ENCODE results near the gene TET2. TPM values are rescaled to one million over a fixed set of nuclear protein-coding genes. Genes with fewer than 3 reads are reported as not detected.

Gene TET2
- total RNA-seq, 1 donor from 2014 or later = 23.3 TPM

DNA sequence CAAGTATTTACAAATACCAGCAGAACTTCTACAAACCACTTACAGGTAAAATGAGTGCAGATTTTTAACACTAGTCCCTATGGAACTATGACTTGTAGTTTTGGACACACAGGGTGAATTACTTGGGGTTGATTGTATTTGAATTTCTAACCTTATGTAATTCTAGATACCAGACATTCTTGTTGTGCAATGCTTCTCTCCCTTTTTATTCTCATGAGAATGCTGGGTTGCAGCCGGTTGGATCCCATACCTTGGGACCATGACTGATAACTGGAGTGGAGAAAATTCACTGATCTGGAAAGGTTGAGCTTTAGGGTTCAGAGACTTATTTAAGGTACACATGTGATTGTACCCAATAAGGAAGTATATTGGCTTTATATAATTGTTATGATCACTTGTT lies 8.8 kb downstream of the TET2 start:
- no peak overlapping the region for H3K4me3 Mint-ChIP-seq
- DNase-seq (ENCODE audit: low read depth, low spot score) = no peak
- peaks cover 3% of the 10 kb centered on the region for H3K36me3 Mint-ChIP-seq (ENCODE audit: low read depth)
- peaks cover 7% of the 10 kb centered on the region for H3K27me3 Mint-ChIP-seq (ENCODE audit: low read depth)
- no peak overlapping the region for H3K27ac Mint-ChIP-seq (ENCODE audit: unreplicated experiment)
- no peaks in the 10 kb centered on the region for H3K9me3 Mint-ChIP-seq
- no peak for TF ChIP-seq CTCF (conservative IDR thresholded peaks at IDR 0.05)
- H3K4me1 Mint-ChIP-seq = peaks cover 15% of the 10 kb centered on the region

DNA sequence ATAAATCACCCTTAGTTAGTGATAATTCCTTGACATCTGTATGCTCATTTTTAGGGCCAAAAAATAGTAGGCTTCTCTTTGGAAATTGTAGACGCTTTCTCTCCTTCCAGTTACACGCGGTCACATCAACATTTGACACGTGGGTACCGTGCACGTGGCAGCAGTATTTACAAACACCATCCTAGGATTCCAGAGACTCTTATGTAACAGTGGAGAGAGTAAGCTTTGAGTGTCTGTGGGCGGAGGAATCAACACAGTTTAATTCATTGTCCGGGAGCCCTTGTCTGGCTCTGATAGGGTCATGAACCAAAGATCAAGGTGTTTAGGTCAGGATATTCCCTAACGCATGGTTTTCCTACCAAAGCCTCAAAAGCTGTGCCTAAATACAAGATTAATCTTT lies 12.2 kb downstream of the TET2 start:
- no peak for DNase-seq (ENCODE audit: low read depth, low spot score)
- Mint-ChIP-seq H3K9me3 (no peaks in the 10 kb centered on the region), H3K27me3 (ENCODE audit: low read depth) (peaks cover 7% of the 10 kb centered on the region), H3K4me1 (peaks cover 20% of the 10 kb centered on the region), H3K4me3 (no peak overlapping the region), H3K36me3 (ENCODE audit: low read depth) (peaks cover 3% of the 10 kb centered on the region), H3K27ac (ENCODE audit: unreplicated experiment) (no peak overlapping the region)
- no peak for TF ChIP-seq CTCF (conservative IDR thresholded peaks at IDR 0.05)

GRCh38 chr4:105162123-105162796 lies 15.6 kb downstream of the TET2 start:
- H3K27me3 Mint-ChIP-seq (ENCODE audit: low read depth) = peaks cover 7% of the 10 kb centered on the region
- peaks cover 20% of the 10 kb centered on the region for H3K4me1 Mint-ChIP-seq
- H3K27ac Mint-ChIP-seq (ENCODE audit: unreplicated experiment) = no peak overlapping the region
- DNase-seq (ENCODE audit: low read depth, low spot score) = no peak
- H3K4me3 Mint-ChIP-seq = no peak overlapping the region
- H3K36me3 Mint-ChIP-seq (ENCODE audit: low read depth) = peaks cover 3% of the 10 kb centered on the region
- no peaks in the 10 kb centered on the region for H3K9me3 Mint-ChIP-seq
- no peak for TF ChIP-seq CTCF (conservative IDR thresholded peaks at IDR 0.05)

DNA sequence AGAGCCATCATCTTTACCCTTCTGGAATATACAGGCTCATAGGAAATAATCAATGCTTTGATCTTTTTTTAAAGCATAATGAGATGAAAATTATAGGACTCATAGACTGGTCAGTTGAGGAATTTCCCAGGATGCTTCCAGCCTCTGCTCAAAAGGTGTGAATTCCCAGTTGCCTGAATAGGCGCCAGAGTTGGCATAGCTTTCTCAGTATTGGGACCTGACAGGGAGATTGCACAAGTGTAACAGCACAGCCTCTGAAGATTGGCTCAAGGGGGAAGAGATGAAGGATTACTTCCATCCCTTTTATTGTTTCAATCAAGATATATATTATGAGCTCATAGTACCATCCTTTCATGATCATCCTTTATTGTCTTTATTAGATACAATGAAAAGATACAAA lies 17.9 kb downstream of the TET2 start:
- peaks cover 4% of the 10 kb centered on the region for H3K27me3 Mint-ChIP-seq (ENCODE audit: low read depth)
- peaks cover 5% of the 10 kb centered on the region for H3K9me3 Mint-ChIP-seq
- DNase-seq (ENCODE audit: low read depth, low spot score) = no peak
- peaks cover 17% of the 10 kb centered on the region for H3K36me3 Mint-ChIP-seq (ENCODE audit: low read depth)
- peaks cover 10% of the 10 kb centered on the region for H3K4me1 Mint-ChIP-seq
- H3K27ac Mint-ChIP-seq (ENCODE audit: unreplicated experiment) = no peak overlapping the region
- no peak for TF ChIP-seq CTCF (conservative IDR thresholded peaks at IDR 0.05)
- H3K4me3 Mint-ChIP-seq = no peak overlapping the region

- H3K27me3 Mint-ChIP-seq (ENCODE audit: low read depth) = no peaks in the 10 kb centered on the region
- no peak overlapping the region for H3K4me3 Mint-ChIP-seq
- peaks cover 14% of the 10 kb centered on the region for H3K36me3 Mint-ChIP-seq (ENCODE audit: low read depth)
- H3K9me3 Mint-ChIP-seq = peaks cover 5% of the 10 kb centered on the region
- DNase-seq (ENCODE audit: low read depth, low spot score) = no peak
- H3K4me1 Mint-ChIP-seq = peaks cover 5% of the 10 kb centered on the region
- no peak overlapping the region for H3K27ac Mint-ChIP-seq (ENCODE audit: unreplicated experiment)
- TF ChIP-seq CTCF (conservative IDR thresholded peaks at IDR 0.05) = no peak
These were observed 19.4 kb downstream of the TET2 start for GRCh38 chr4:105166066-105166465.
